PC-3 (cell line): ENCODE data around the gene S1PR1. TPM values are rescaled to one million over a fixed set of nuclear protein-coding genes. Genes with fewer than 3 reads are reported as not detected.

ENCODE experiments used
- ATAC-seq: fragments of 200-7000 bp; cut with Tn5 transposase; 2 replicates; pipeline ENCODE4 v1.9.1; 2020; ENCODE audit warnings: mild to moderate bottlenecking, moderate library complexity
- Bru-seq: library from RNA; stranded (reverse); fragments of 400-500 nt; gene quantifications from one replicate; lab custom pipeline; 2021; lab: Mats Ljungman, UMichigan
- BruChase-seq, 2 experiments: library from RNA; stranded (reverse); fragments of 400-500 nt; gene quantifications; one replicate each; lab custom pipeline; 2021; lab: Mats Ljungman, UMichigan
- BruUV-seq: library from RNA; stranded (reverse); fragments of 400-500 nt; replicated peaks from 2 replicates; lab custom pipeline; 2021; lab: Mats Ljungman, UMichigan
- CTCF ChIA-PET: fragments of 300-600 bp; sonication (Branson Sonifier 250); formaldehyde crosslinking; loops from one replicate; lab custom pipeline; 2022; ENCODE audit warnings: antibody characterized with exemption; lab: Charles Lee
- POLR2A ChIA-PET: fragments of 300-600 bp; sonication (Branson Sonifier 250); formaldehyde crosslinking; loops from one replicate; lab custom pipeline; 2022; ENCODE audit warnings: antibody characterized with exemption; ENCODE audit not compliant: unreplicated experiment; lab: Charles Lee
- DNase-seq: peaks from one replicate; pipeline ENCODE4 v3.0.0-alpha.2; 2015
- H2AFZ ChIP-seq: fragments of 300-600 bp; sonication (generic); 2 replicates; pipeline ENCODE4 v1.6.0; 2016; ENCODE audit warnings: antibody characterized with exemption, low read length
- H3F3A ChIP-seq: fragments of 300-600 bp; sonication (generic); one replicate; pipeline ENCODE4 v1.6.0; 2017; ENCODE audit warnings: antibody characterized with exemption, low read length, control low read depth, mild to moderate bottlenecking; ENCODE audit not compliant: unreplicated experiment
- H3K27ac ChIP-seq: fragments of 300-600 bp; sonication (generic); 2 replicates; pipeline ENCODE4 v1.5.1; 2016; ENCODE audit warnings: mild to moderate bottlenecking, low read length
- H3K27me3 ChIP-seq: fragments of 300-600 bp; sonication (generic); 2 replicates; pipeline ENCODE4 v1.6.1; 2016; ENCODE audit warnings: low read length, mixed read lengths
- H3K36me3 ChIP-seq: fragments of 300-600 bp; sonication (generic); 2 replicates; pipeline ENCODE4 v1.6.1; 2016; ENCODE audit warnings: low read depth, mixed run types, low read length, mixed read lengths
- H3K4me1 ChIP-seq: fragments of 300-600 bp; sonication (generic); 2 replicates; pipeline ENCODE4 v1.5.1; 2016; ENCODE audit warnings: low read length; ENCODE audit not compliant: insufficient read depth
- H3K4me2 ChIP-seq: fragments of 300-600 bp; sonication (generic); 2 replicates; pipeline ENCODE4 v1.6.0; 2016; ENCODE audit warnings: low read length
- H3K4me3 ChIP-seq: fragments of 300-600 bp; sonication (generic); 2 replicates; pipeline ENCODE4 v1.5.1; 2016; ENCODE audit warnings: mild to moderate bottlenecking, low read length, mixed read lengths
- H3K79me2 ChIP-seq: fragments of 300-600 bp; sonication (generic); 2 replicates; pipeline ENCODE4 v1.6.1; 2017; ENCODE audit warnings: low read length, mixed read lengths
- H3K9ac ChIP-seq: fragments of 300-600 bp; sonication (generic); 2 replicates; pipeline ENCODE4 v1.6.0; 2016; ENCODE audit warnings: mild to moderate bottlenecking, low read length
- H3K9me2 ChIP-seq: fragments of 300-600 bp; sonication (generic); replicated peaks from 2 replicates; pipeline ENCODE4 v1.6.1; 2016; ENCODE audit warnings: mixed run types, low read length, mixed read lengths
- H3K9me3 ChIP-seq: fragments of 300-600 bp; sonication (generic); 2 replicates; pipeline ENCODE4 v1.6.1; 2016; ENCODE audit warnings: low read length, mixed read lengths
- H4K20me1 ChIP-seq: fragments of 300-600 bp; sonication (generic); 2 replicates; pipeline ENCODE4 v1.6.1; 2016; ENCODE audit warnings: low read length, mixed read lengths
- EZH2 ChIP-seq: fragments of 300-600 bp; sonication (generic); IDR thresholded peaks from one replicate; pipeline ENCODE4 v1.6.1; 2017; ENCODE audit warnings: antibody characterized with exemption, mild to moderate bottlenecking, low read length; ENCODE audit not compliant: unreplicated experiment
- EZH2phosphoT487 ChIP-seq: fragments of 300-600 bp; sonication (generic); IDR thresholded peaks from 2 replicates; pipeline ENCODE4 v1.6.1; 2018; ENCODE audit warnings: mild to moderate bottlenecking, antibody characterized with exemption, low read length, borderline replicate concordance
- intact Hi-C: fragments of 100-400 bp; cut with micrococcal nuclease; formaldehyde crosslinking; loops from 2 replicates; pipeline ENCODE4 v1.9.0; 2023
- long read RNA-seq: library from polyadenylated mRNA; unstranded; transcript quantifications from one replicate; pipeline ENCODE4 v2.0.0, GENCODE V29; 2021; ENCODE audit not compliant: unreplicated experiment
- total RNA-seq: library from RNA; depleted of rRNA; stranded (reverse); fragments of >200 nt; gene quantifications from 2 replicates; pipeline ENCODE4 v1.2.3, GENCODE V29; 2014; rRNA removed
- TF ChIP-seq, protein P1 (sequence below): fragments of 300-600 bp; sonication (generic); conservative IDR thresholded peaks from 2 replicates; pipeline ENCODE4 v1.5.1; 2017; ENCODE audit warnings: antibody characterized with exemption, low read depth, mild to moderate bottlenecking, low read length

S1PR1 gene
- total RNA-seq (2.1 TPM in 2 replicates), Bru-seq, nascent RNA (percentile 50 among the genes with signal in this experiment), BruChase-seq, experiment 1, labeled RNA remaining after a 6-hour chase (percentile 69 among the genes with signal in this experiment), BruChase-seq, experiment 2, labeled RNA remaining after a 2-hour chase (percentile 57 among the genes with signal in this experiment)
- long read RNA-seq, transcript S1PR1-201 (2 exons, 2,909 nt), result major isoform, 5 of 7 reads
- long read RNA-seq, partial matches to known transcripts, result 0 of 7 reads
- long read RNA-seq, other reads (novel, unspliced or antisense), result 2 of 7 reads

GRCh38 chr1:101236516-101237228 is at the start of gene S1PR1:
Gene S1PR1, plus strand, starts transcription at chr1:101237019. Its CDS starts 1,966 bp downstream, at chr1:101238985.
- peak within 1 kb of the TSS; percentile 97 for H3K4me2 ChIP-seq
- H3K27ac ChIP-seq, result no peak within 1 kb of the TSS
- no peaks in the 10 kb centered on the region for H3K9me2 ChIP-seq
- intact Hi-C loops, result loop anchor here (2.0 to 5.0 kb wide), 4 partner anchors 24 to 121 kb away; no protein-coding TSS in a partner anchor
- ChIA-PET CTCF (interaction anchor here (0.8 to 2.3 kb wide), 3 partner anchors 49 to 52 kb away, joined by 3 to 18 read pairs (median 12); no protein-coding TSS in a partner anchor), POLR2A (interaction anchor here (0.7 kb wide), 2 partner anchors 61 to 116 kb away, joined by 4 to 6 read pairs; no protein-coding TSS in a partner anchor)
- BruUV-seq, result TSS peak; percentile 44
- H3K9me3 ChIP-seq, result no peaks in the 10 kb centered on the region
- H3K27me3 ChIP-seq, result no peaks in the 10 kb centered on the region
- DNase-seq, result peak; percentile 37
- no peaks in the 10 kb centered on the region for H3K36me3 ChIP-seq
- peak within 1 kb of the TSS; percentile 79 for H3K4me3 ChIP-seq
- H3F3A ChIP-seq, result no peaks in the 10 kb centered on the region
- H4K20me1 ChIP-seq, result no peaks in the 10 kb centered on the region
- ATAC-seq, result peak; percentile 34
- peak within 1 kb of the TSS; percentile 92 for H2AFZ ChIP-seq
- H3K9ac ChIP-seq, result peak within 1 kb of the TSS; percentile 23
- peaks cover 9% of the 10 kb centered on the region; the same call in 1 of the 2 replicates for H3K4me1 ChIP-seq
- H3K79me2 ChIP-seq, result no peaks in the 10 kb centered on the region
- TF ChIP-seq EZH2phosphoT487 (no peak), EZH2 (no peak)
- TF ChIP-seq, protein P1, sequence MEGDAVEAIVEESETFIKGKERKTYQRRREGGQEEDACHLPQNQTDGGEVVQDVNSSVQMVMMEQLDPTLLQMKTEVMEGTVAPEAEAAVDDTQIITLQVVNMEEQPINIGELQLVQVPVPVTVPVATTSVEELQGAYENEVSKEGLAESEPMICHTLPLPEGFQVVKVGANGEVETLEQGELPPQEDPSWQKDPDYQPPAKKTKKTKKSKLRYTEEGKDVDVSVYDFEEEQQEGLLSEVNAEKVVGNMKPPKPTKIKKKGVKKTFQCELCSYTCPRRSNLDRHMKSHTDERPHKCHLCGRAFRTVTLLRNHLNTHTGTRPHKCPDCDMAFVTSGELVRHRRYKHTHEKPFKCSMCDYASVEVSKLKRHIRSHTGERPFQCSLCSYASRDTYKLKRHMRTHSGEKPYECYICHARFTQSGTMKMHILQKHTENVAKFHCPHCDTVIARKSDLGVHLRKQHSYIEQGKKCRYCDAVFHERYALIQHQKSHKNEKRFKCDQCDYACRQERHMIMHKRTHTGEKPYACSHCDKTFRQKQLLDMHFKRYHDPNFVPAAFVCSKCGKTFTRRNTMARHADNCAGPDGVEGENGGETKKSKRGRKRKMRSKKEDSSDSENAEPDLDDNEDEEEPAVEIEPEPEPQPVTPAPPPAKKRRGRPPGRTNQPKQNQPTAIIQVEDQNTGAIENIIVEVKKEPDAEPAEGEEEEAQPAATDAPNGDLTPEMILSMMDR, result no peak

GRCh38 chr1:101187297-101187696 is 49.5 kb upstream of the S1PR1 start:
- Histone ChIP-seq H2AFZ (no peak overlapping the region), H3K79me2 (no peaks in the 10 kb centered on the region), H3K9ac (no peak overlapping the region), H3K36me3 (no peaks in the 10 kb centered on the region), H4K20me1 (no peaks in the 10 kb centered on the region), H3K4me3 (no peak overlapping the region), H3K9me3 (no peaks in the 10 kb centered on the region), H3K27ac (no peak overlapping the region), H3K9me2 (no peaks in the 10 kb centered on the region), H3K4me1 (peaks cover 11% of the 10 kb centered on the region), H3K4me2 (peak overlapping the region; percentile 51; the same call in 1 of the 2 replicates), H3K27me3 (no peaks in the 10 kb centered on the region), H3F3A (no peaks in the 10 kb centered on the region)
- POLR2A ChIA-PET, result no interaction called here
- ATAC-seq (peak; percentile 97), DNase-seq (peak; percentile 54)
- intact Hi-C loops, result no loop called here
- no TSS peak for BruUV-seq
- CTCF ChIA-PET, result interaction anchor here (0.8 to 1.2 kb wide), 2 partner anchors 48 to 101 kb away, joined by 3 to 4 read pairs; no protein-coding TSS in a partner anchor
- TF ChIP-seq EZH2, result no peak
- TF ChIP-seq EZH2phosphoT487, result no peak
- TF ChIP-seq, protein P1, result no peak
